SH-SY5Y (cell line): ENCODE data around the gene NISCH.

Experiments
- GATA2 ChIP-seq: IDR thresholded peaks from 2 replicates; pipeline ENCODE4 v1.6.1; 2011; ENCODE audit warnings: mild to moderate bottlenecking, low read depth, low read length
- GATA3 ChIP-seq: IDR thresholded peaks from 2 replicates; pipeline ENCODE4 v1.6.1; 2011; ENCODE audit warnings: low read depth, mild to moderate bottlenecking, low read length, moderate library complexity

GRCh38 chr3:52481819-52482521 is 26.6 kb downstream of the NISCH start:
- TF ChIP-seq GATA3 (no peak), GATA2 (no peak)
